HepG2 (cell line): ENCODE measurements around the gene PSMD1. TPM values are rescaled to one million over a fixed set of nuclear protein-coding genes. Genes with fewer than 3 reads are reported as not detected.

ENCODE experiments used
- AGO2 ChIP-seq: fragments of 200-400 bp; formaldehyde crosslinking; optimal IDR thresholded peaks from 2 replicates; pipeline ENCODE3; 2017; ENCODE audit warnings: mild to moderate bottlenecking, low read depth, low read length, moderate library complexity
- BRD4 ChIP-seq: sonication (generic); formaldehyde crosslinking; IDR thresholded peaks from 2 replicates; pipeline ENCODE4 v1.4.0; 2020; ENCODE audit warnings: missing genetic modification reagents
- GZF1 ChIP-seq: sonication (generic); formaldehyde crosslinking; IDR thresholded peaks from 2 replicates; pipeline ENCODE4 v1.5.1; 2020; ENCODE audit warnings: mild to moderate bottlenecking, missing genetic modification reagents
- KDM1A ChIP-seq: IDR thresholded peaks from 2 replicates; pipeline ENCODE4 v1.6.1; 2016; ENCODE audit warnings: missing compliant biosample characterization
- KMT2B ChIP-seq: IDR thresholded peaks from 2 replicates; pipeline ENCODE4 v1.6.1; 2016; ENCODE audit warnings: missing genetic modification reagents, missing compliant biosample characterization
- MAFF ChIP-seq: IDR thresholded peaks from 2 replicates; pipeline ENCODE4 v1.6.1; 2011; ENCODE audit warnings: low read depth, low read length, improper control_type of control experiment
- NONO ChIP-seq, 2 experiments: fragments of 450-650 bp in 1 of 2; sonication (generic) in 1 of 2; formaldehyde crosslinking in 1 of 2; IDR thresholded peaks in 1 of 2; conservative IDR thresholded peaks in 1 of 2; 2 replicates each; pipeline versions ENCODE4 v1.6.1 to v1.8.0; 2017 to 2022; ENCODE audit warnings: mild to moderate bottlenecking in 1 of 2, missing genetic modification reagents in 1 of 2, moderate library complexity in 1 of 2
- PRPF4 ChIP-seq: fragments of 200-400 bp; formaldehyde crosslinking; IDR thresholded peaks from 2 replicates; pipeline ENCODE4 v1.6.1; 2016; ENCODE audit warnings: low read length, low read depth; ENCODE audit not compliant: poor library complexity, severe bottlenecking
- XRCC5 ChIP-seq: fragments of 200-400 bp; formaldehyde crosslinking; optimal IDR thresholded peaks from 2 replicates; pipeline ENCODE3; 2017; ENCODE audit warnings: mild to moderate bottlenecking, low read length
- ZNF205 ChIP-seq: IDR thresholded peaks from 2 replicates; pipeline ENCODE4 v1.6.1; 2018; ENCODE audit warnings: missing biosample characterization, missing genetic modification reagents
- ZNF350 ChIP-seq: sonication (generic); formaldehyde crosslinking; IDR thresholded peaks from 2 replicates; pipeline ENCODE4 v1.4.0; 2020; ENCODE audit warnings: mild to moderate bottlenecking, low read depth, missing genetic modification reagents, borderline replicate concordance
- ZNF44 ChIP-seq: sonication (generic); formaldehyde crosslinking; IDR thresholded peaks from 2 replicates; pipeline ENCODE4 v1.5.1; 2020; ENCODE audit warnings: mild to moderate bottlenecking, missing genetic modification reagents
- ZNF530 ChIP-seq: sonication (generic); formaldehyde crosslinking; IDR thresholded peaks from 2 replicates; pipeline ENCODE4 v1.5.0; 2020; ENCODE audit warnings: low read depth, mild to moderate bottlenecking, missing genetic modification reagents
- ZNF678 ChIP-seq: sonication (generic); formaldehyde crosslinking; IDR thresholded peaks from 2 replicates; pipeline ENCODE4 v1.4.0; 2020; ENCODE audit warnings: mild to moderate bottlenecking, missing genetic modification reagents
- ZSCAN22 ChIP-seq: sonication (generic); formaldehyde crosslinking; IDR thresholded peaks from 2 replicates; pipeline ENCODE4 v1.4.0; 2020; ENCODE audit warnings: mild to moderate bottlenecking, missing genetic modification reagents
- polyA plus RNA-seq, 8 experiments: library from polyadenylated mRNA; depleted of rRNA in 3 of 8; stranded (reverse) in 7 of 8; unstranded in 1 of 8; fragments of >200 nt; fragmentation: Illumina TruSeq in 4 of 8; extraction: Trizol in 4 of 8; gene quantifications; 2 replicates each; pipeline versions ENCODE4 v1.2.1 to v1.2.3, GENCODE V29; 2011 to 2016; ENCODE audit warnings: low read depth in 4 of 8, missing spikeins in 1 of 8, mixed read lengths in 1 of 8; ENCODE audit not compliant: insufficient read depth in 1 of 8
- total RNA-seq, 5 experiments: library from RNA; depleted of rRNA; stranded (reverse); fragments of >200 nt; fragmentation: Illumina TruSeq; extraction: Trizol; gene quantifications; 2 replicates each; pipeline ENCODE4 v1.2.3, GENCODE V29; 2016; ENCODE audit warnings: low read depth in 1 of 5
- TF ChIP-seq, protein P1 (sequence below): sonication (generic); formaldehyde crosslinking; IDR thresholded peaks from 2 replicates; pipeline ENCODE4; 2020; ENCODE audit warnings: missing genetic modification reagents, mild to moderate bottlenecking, borderline replicate concordance
- TF ChIP-seq, protein P2 (sequence below): sonication (generic); formaldehyde crosslinking; IDR thresholded peaks from 2 replicates; pipeline ENCODE4 v1.5.0; 2020; ENCODE audit warnings: missing genetic modification reagents, mild to moderate bottlenecking, borderline replicate concordance
- TF ChIP-seq, protein P3 (sequence below): sonication (generic); formaldehyde crosslinking; IDR thresholded peaks from 2 replicates; pipeline ENCODE4 v1.5.1; 2020; ENCODE audit warnings: mild to moderate bottlenecking, missing genetic modification reagents, borderline replicate concordance
- TF ChIP-seq, protein P4 (sequence below): sonication (generic); formaldehyde crosslinking; IDR thresholded peaks from 2 replicates; pipeline ENCODE4 v1.4.0; 2020; ENCODE audit warnings: missing genetic modification reagents

PSMD1 gene
- total and polyA plus RNA-seq, 2 of the 13 experiments (the other 11 are each of a cell fraction or from before 2014, with no cell fraction given): 136 to 191 TPM

DNA sequence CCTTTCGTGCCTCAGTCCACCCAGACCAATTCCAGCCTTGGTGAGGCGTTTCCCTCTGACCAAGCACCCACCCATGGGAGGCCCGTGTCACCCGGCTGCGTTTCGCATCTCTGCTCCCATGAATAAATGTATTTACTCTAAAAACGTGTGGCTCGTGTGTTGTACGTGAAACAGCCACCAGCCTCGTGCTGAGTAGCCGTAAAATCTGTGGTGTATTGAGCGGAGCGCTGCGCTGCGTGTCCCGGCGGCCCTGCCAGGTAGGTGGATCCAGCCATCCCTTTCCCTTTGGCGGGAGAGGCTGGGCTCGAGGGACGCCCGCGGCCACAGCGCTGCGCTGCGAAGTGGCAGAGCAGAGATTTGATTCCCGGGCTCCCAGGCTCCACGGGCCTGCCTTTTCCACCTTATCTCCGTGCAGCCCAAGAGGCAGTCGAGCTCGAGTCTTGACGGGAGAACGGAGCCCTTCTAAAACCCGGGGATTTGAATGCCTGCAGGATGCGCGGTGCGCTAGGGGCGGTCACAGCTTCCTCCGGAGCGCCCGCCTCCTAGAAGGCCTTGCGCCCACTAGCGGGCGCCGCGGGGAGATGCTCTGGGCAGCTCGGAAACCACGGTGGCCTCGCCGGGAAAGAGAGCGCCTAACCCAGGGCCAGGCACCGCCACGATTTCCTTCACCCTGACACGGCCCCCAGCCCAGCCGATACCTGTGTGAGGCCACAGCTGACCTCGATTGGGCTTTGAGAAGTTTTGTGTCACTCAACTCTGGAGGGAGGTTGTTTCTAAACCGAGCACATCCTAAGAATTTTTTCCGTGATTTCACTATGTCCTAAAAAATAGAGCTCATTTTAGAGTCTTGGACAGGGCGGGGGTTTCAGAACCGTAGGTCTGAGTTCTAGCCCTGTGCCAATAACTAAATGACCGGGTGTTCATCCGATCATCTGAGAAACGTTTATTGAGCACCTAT lies 3.9 kb upstream of the PSMD1 start (continued):
- TF ChIP-seq, protein P1, sequence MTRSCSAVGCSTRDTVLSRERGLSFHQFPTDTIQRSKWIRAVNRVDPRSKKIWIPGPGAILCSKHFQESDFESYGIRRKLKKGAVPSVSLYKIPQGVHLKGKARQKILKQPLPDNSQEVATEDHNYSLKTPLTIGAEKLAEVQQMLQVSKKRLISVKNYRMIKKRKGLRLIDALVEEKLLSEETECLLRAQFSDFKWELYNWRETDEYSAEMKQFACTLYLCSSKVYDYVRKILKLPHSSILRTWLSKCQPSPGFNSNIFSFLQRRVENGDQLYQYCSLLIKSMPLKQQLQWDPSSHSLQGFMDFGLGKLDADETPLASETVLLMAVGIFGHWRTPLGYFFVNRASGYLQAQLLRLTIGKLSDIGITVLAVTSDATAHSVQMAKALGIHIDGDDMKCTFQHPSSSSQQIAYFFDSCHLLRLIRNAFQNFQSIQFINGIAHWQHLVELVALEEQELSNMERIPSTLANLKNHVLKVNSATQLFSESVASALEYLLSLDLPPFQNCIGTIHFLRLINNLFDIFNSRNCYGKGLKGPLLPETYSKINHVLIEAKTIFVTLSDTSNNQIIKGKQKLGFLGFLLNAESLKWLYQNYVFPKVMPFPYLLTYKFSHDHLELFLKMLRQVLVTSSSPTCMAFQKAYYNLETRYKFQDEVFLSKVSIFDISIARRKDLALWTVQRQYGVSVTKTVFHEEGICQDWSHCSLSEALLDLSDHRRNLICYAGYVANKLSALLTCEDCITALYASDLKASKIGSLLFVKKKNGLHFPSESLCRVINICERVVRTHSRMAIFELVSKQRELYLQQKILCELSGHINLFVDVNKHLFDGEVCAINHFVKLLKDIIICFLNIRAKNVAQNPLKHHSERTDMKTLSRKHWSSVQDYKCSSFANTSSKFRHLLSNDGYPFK (CRISPR knock-in tag): peak; percentile 83
- TF ChIP-seq, protein P2, sequence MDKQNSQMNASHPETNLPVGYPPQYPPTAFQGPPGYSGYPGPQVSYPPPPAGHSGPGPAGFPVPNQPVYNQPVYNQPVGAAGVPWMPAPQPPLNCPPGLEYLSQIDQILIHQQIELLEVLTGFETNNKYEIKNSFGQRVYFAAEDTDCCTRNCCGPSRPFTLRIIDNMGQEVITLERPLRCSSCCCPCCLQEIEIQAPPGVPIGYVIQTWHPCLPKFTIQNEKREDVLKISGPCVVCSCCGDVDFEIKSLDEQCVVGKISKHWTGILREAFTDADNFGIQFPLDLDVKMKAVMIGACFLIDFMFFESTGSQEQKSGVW (CRISPR knock-in tag): peak; percentile 95; the same call in 1 of the 2 replicates
- TF ChIP-seq ZNF44 (CRISPR knock-in tag) (no peak), PRPF4 (no peak), KDM1A (CRISPR knock-in tag) (peak; percentile 41; the same call in 1 of the 2 replicates), MAFF (no peak), ZNF678 (CRISPR knock-in tag) (peak; percentile 85), AGO2 (peak; percentile 99), ZSCAN22 (0 out of 2 replicates have a peak, but pooled peaks have one; percentile 53), XRCC5 (peak; percentile 99), ZNF350 (CRISPR knock-in tag) (peak; percentile 94), ZNF530 (peak; percentile 44; the same call in 1 of the 2 replicates), NONO (IDR thresholded peaks at IDR 0.05) (no peak), NONO (CRISPR knock-in tag; conservative IDR thresholded peaks at IDR 0.05) (0 out of 2 replicates have a peak, but pooled peaks have one; percentile 45), KMT2B (CRISPR knock-in tag) (peak; percentile 67; the same call in 1 of the 2 replicates), GZF1 (0 out of 2 replicates have a peak, but pooled peaks have one; percentile 40), ZNF205 (CRISPR knock-in tag) (peak; percentile 75), BRD4 (CRISPR knock-in tag) (peak; percentile 71; the same call in 1 of the 2 replicates)
- TF ChIP-seq, protein P3, sequence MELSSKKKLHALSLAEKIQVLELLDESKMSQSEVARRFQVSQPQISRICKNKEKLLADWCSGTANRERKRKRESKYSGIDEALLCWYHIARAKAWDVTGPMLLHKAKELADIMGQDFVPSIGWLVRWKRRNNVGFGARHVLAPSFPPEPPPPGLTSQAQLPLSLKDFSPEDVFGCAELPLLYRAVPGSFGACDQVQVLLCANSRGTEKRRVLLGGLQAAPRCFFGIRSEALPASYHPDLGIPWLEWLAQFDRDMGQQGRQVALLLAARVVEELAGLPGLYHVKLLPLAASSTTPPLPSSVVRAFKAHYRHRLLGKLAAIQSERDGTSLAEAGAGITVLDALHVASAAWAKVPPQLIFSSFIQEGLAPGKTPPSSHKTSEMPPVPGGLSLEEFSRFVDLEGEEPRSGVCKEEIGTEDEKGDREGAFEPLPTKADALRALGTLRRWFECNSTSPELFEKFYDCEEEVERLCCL: no peak; the same call in none of the 2 replicates
- TF ChIP-seq, protein P4, sequence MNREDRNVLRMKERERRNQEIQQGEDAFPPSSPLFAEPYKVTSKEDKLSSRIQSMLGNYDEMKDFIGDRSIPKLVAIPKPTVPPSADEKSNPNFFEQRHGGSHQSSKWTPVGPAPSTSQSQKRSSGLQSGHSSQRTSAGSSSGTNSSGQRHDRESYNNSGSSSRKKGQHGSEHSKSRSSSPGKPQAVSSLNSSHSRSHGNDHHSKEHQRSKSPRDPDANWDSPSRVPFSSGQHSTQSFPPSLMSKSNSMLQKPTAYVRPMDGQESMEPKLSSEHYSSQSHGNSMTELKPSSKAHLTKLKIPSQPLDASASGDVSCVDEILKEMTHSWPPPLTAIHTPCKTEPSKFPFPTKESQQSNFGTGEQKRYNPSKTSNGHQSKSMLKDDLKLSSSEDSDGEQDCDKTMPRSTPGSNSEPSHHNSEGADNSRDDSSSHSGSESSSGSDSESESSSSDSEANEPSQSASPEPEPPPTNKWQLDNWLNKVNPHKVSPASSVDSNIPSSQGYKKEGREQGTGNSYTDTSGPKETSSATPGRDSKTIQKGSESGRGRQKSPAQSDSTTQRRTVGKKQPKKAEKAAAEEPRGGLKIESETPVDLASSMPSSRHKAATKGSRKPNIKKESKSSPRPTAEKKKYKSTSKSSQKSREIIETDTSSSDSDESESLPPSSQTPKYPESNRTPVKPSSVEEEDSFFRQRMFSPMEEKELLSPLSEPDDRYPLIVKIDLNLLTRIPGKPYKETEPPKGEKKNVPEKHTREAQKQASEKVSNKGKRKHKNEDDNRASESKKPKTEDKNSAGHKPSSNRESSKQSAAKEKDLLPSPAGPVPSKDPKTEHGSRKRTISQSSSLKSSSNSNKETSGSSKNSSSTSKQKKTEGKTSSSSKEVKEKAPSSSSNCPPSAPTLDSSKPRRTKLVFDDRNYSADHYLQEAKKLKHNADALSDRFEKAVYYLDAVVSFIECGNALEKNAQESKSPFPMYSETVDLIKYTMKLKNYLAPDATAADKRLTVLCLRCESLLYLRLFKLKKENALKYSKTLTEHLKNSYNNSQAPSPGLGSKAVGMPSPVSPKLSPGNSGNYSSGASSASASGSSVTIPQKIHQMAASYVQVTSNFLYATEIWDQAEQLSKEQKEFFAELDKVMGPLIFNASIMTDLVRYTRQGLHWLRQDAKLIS (CRISPR knock-in tag): 0 out of 2 replicates have a peak, but pooled peaks have one; percentile 69
